GM12801 (cell line): ENCODE measurements around the gene RFLNA.

Experiments used
- CTCF ChIP-seq: IDR thresholded peaks from one replicate; pipeline ENCODE4 v1.5.1; 2011; ENCODE audit warnings: control low read depth; ENCODE audit not compliant: insufficient read length; ENCODE audit errors: extremely low read depth

The RFLNA gene

GRCh38 chr12:124352257-124352656 is 57.4 kb downstream of the RFLNA start:
- no peak for TF ChIP-seq CTCF

GRCh38 chr12:124352839-124353238 is 57.9 kb downstream of the RFLNA start:
- no peak for TF ChIP-seq CTCF

GRCh38 chr12:124354400-124354799 is 59.5 kb downstream of the RFLNA start:
- TF ChIP-seq CTCF = no peak

GRCh38 chr12:124356221-124356620 is 61.3 kb downstream of the RFLNA start:
- no peak for TF ChIP-seq CTCF

- TF ChIP-seq CTCF = no peak
Observed at GRCh38 chr12:124357616-124358015, 62.7 kb downstream of the RFLNA start.

- no peak for TF ChIP-seq CTCF
Observed at GRCh38 chr12:124358572-124358971, 63.7 kb downstream of the RFLNA start.

GRCh38 chr12:124359671-124360581 is 65.0 kb downstream of the RFLNA start:
- TF ChIP-seq CTCF = no peak
